Astrocyte of the hippocampus (primary cell): ENCODE data around the gene PRDM2.

Experiments
- DNase-seq: peaks from one replicate; pipeline ENCODE4 v3.0.0; 2011; ENCODE audit warnings: low read depth, low spot score

The PRDM2 gene

GRCh38 chr1:13764588-13765332 lies 64.8 kb downstream of the PRDM2 start:
- DNase-seq: peak; percentile 64

GRCh38 chr1:13766592-13767564 lies 66.9 kb downstream of the PRDM2 start:
- no peak for DNase-seq

- DNase-seq: no peak
Measured at GRCh38 chr1:13769212-13769611, 69.2 kb downstream of the PRDM2 start.

- DNase-seq: no peak
Measured at GRCh38 chr1:13769830-13770229, 69.8 kb downstream of the PRDM2 start.

GRCh38 chr1:13770743-13771142 lies 70.8 kb downstream of the PRDM2 start:
- DNase-seq: no peak

GRCh38 chr1:13771745-13772144 lies 71.8 kb downstream of the PRDM2 start:
- no peak for DNase-seq

GRCh38 chr1:13772271-13772670 lies 72.3 kb downstream of the PRDM2 start:
- DNase-seq: no peak

- DNase-seq: no peak
Measured at GRCh38 chr1:13774121-13774520, 74.1 kb downstream of the PRDM2 start.

GRCh38 chr1:13775459-13775858 lies 75.5 kb downstream of the PRDM2 start:
- DNase-seq: no peak

- no peak for DNase-seq
Measured at GRCh38 chr1:13775916-13776315, 75.9 kb downstream of the PRDM2 start.

GRCh38 chr1:13778431-13778830 lies 78.4 kb downstream of the PRDM2 start:
- no peak for DNase-seq

- DNase-seq: no peak
Measured at GRCh38 chr1:13779930-13780329, 79.9 kb downstream of the PRDM2 start.

GRCh38 chr1:13780780-13781179 lies 80.8 kb downstream of the PRDM2 start:
- DNase-seq: no peak

GRCh38 chr1:13781228-13781627 lies 81.2 kb downstream of the PRDM2 start:
- no peak for DNase-seq

GRCh38 chr1:13781907-13782633 lies 82.1 kb downstream of the PRDM2 start:
- DNase-seq: peak; percentile 39

GRCh38 chr1:13782634-13783360 lies 82.8 kb downstream of the PRDM2 start:
- no peak for DNase-seq

- peak; percentile 27 for DNase-seq
Measured at GRCh38 chr1:13783551-13783950, 83.6 kb downstream of the PRDM2 start.

- no peak for DNase-seq
Measured at GRCh38 chr1:13784971-13785370, 85.0 kb downstream of the PRDM2 start.

GRCh38 chr1:13786541-13786940 lies 86.6 kb downstream of the PRDM2 start:
- no peak for DNase-seq

GRCh38 chr1:13788795-13789194 lies 88.8 kb downstream of the PRDM2 start:
- no peak for DNase-seq

- DNase-seq: no peak
Measured at GRCh38 chr1:13790290-13791030, 90.5 kb downstream of the PRDM2 start.
